HG02678 (cell line): Measurements from ENCODE around the gene SGCA.

Source experiments
- ATAC-seq: cut with Tn5 transposase; IDR thresholded peaks from one replicate; pipeline ENCODE4 v1.9.1; 2021; ENCODE audit warnings: mild to moderate bottlenecking, moderate library complexity; ENCODE audit not compliant: unreplicated experiment

Gene SGCA

DNA sequence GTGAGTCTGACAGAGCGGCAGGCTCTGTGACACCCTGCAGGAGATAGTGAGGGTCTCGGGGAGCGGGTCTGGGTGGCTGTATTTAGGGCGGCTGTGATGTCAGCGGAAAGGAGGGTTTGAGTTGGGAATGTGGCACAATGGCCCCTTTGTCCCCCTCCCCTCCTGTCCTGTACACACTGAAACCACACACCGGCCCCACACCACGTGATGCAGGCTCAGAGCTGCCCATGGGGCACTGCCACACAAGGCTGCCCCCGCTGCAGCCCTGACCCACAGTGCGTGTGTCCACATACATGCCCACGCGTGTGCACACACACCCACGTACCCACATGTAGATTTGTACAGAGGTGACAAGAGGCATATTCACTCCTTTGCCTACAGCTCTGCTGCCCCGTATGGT lies 15.3 kb downstream of the SGCA start:
- no peak for ATAC-seq

DNA sequence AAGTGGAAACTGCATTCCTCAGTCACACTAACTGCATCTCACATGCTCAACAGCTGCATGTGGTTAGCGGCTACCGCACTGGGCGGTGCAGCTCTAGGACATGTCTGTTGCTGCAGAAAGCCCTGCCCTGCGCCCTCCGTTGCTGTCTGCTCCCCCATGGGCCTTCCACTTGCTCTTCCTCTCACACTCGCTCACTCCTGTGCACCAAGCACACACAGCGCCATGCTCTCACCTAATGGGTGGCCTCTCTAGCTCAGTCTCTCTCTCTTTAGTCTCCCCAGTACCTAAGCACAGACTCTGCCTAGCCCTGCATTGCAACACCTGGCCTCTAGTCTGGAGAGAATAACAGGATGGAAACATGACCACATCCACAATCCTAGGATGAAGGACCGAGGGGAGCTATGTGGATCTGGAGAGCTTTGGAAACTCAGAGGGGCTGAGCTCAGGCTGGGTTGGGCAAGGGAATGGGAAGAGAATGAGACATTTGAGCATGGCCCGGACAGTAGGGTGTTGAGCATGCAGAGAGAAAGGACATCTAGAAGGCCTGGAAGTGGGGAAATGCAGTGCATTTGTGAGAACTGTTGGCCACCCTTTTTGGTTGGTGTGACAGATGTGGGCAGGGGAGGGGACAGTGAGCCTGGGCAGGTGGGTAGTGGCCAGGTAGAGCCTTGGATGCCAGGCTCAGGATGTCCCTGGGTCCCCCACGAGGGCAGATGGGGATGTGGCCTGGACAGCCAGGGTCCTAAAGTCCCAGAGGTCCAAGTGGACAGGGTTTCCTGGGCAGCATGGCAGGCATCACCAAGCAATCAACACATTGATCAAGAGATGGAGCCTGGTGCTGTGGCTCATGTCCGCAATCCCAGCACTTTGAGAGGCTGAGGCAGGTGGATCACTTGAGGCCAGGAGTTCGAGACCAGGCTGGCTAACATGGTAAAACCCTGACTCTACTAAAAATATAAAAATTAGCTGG lies 16.1 kb downstream of the SGCA start:
- ATAC-seq = no peak

DNA sequence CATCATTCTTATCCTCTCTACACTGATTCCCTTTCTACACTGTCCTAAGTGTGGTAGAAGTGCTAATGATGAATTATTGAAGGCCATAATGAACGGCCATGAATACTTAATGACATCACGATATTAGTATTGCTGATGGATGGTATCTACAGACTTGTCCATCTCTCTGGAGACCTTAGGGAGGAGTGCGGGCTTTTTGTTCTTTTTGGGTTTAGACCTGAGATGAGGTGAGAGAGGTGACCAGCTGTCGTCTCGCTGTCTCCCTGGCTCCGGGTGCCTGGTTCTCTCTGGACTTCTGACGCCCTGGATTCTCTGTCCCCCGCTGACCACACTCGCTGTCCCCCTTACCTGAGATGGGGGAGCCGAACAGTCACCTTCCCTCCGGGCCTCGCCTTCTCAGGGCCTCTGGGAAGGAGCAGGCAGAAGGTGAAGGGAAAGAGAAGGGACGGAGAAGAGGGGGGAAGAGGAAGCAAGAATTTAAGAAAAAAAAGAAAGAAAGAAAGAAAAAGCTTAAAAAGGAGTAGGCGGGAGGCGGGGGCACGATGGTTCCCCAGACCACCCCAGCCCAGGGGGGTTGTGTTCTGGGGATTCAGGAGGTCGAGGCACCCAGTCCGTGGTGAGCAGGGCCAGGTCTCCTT lies 17.1 kb downstream of the SGCA start:
- ATAC-seq = no peak

DNA sequence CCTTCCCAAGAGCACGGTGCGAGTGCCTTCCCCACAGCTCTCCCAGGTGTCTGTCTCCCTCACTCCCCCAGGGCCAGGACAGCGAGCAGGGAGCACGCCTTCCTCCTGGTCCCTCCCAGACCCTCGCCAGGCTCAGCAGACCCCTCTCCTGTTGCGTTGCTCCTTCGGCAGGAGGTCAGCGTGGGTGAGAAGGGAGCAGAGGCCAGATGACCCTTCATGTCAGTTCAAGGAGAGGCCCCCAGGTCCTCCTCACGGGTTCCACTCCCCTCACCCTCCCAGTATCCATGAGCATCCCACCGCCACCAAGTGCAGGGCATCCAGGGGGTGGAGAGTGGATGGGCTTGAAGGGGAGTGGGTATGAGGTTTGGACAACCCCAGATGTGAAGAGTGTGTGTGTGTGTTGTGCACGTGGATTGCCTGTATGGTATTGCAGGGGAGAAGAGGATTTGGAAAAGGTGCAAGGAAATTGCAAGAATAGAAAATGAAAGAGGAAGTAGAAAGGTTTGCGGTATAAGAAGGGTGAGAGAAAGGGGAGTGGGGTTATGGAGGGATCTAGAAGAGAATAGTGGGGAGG lies 17.7 kb downstream of the SGCA start:
- no peak for ATAC-seq

DNA sequence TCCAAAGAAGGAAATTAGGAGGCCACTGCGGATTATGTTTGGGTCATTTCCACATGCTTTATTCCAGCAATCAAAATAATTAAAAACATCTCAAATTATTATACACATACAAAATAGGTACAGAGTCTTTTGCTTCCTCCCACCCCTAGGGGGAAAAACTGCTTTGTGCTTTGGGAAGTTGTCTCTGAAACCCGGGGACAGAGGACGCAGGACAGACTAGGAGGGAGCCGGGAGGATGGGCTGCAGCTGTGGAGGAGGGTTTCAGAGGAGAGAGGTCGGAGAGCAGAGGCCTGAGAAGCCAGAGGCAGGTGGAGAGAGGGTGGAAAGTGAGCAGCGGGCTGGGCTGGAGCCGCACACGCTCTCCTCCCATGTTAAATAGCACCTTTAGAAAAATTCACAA lies 18.3 kb downstream of the SGCA start:
- no peak for ATAC-seq

DNA sequence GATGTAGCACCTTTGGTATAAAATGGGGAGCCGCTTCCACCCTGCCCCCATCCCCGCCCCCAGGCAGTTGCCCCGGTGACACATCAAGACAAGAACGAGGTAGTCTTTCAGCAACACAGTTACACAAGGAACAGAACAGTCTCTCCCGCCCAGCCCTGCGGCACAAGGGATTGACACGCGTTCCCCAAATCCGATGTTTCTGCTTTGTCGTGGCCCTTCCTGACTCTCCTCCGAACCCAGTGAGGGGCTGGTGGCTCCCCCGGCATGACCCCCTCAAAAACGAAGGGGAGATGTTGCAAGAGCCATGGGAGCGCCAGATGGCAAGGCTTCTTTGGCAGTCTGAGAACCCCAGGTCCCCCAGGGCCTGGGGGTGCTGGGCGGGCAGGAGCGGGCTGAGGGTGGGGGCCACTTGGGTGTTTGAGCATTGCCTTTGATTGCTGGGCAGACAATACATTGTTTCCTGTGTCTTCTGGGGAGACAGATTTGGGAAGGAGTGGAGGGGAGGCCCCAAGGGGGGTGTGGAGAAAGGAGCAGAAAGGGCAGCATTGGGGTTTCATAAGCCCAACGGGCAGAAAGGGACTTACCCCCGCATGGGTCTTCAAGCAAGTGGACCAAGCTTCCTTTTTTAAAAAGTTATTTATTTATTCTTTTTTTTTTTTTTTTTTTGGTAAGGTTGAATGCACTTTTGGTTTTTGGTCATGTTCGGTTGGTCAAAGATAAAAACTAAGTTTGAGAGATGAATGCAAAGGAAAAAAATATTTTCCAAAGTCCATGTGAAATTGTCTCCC lies 19.0 kb downstream of the SGCA start:
- no peak for ATAC-seq

DNA sequence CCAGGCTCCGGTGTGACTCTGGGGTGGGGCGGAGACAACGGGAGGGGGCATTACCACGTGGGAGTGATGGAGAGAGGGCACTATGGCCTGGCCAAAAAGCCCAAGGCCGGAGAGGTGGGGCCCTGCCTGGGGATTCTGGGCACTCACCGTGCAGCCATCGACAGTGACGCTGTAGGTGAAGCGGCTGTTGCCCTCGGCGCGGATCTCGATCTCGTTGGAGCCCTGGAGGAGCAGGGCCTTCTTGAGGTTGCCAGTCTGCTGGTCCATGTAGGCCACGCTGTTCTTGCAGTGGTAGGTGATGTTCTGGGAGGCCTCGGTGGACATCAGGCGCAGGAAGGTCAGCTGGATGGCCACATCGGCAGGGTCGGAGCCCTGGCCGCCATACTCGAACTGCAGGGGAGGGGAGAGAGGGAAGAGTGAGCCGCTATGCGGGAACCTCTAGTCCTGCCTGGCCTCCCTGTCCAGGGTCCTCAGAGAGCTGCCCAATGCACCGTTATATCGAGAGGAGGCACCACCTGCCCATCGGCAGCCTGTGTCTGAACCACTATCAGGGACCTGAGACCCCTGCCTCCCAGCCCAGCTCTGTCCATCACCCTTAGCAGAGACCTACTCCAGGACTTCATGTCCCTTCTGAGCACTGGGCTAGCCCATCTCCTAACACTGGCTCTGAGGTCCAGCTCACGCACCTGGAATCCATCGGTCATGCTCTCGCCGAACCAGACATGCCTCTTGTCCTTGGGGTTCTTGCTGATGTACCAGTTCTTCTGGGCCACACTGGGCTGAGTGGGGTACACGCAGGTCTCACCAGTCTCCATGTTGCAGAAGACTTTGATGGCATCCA lies 20.0 kb downstream of the SGCA start:
- ATAC-seq = no peak

DNA sequence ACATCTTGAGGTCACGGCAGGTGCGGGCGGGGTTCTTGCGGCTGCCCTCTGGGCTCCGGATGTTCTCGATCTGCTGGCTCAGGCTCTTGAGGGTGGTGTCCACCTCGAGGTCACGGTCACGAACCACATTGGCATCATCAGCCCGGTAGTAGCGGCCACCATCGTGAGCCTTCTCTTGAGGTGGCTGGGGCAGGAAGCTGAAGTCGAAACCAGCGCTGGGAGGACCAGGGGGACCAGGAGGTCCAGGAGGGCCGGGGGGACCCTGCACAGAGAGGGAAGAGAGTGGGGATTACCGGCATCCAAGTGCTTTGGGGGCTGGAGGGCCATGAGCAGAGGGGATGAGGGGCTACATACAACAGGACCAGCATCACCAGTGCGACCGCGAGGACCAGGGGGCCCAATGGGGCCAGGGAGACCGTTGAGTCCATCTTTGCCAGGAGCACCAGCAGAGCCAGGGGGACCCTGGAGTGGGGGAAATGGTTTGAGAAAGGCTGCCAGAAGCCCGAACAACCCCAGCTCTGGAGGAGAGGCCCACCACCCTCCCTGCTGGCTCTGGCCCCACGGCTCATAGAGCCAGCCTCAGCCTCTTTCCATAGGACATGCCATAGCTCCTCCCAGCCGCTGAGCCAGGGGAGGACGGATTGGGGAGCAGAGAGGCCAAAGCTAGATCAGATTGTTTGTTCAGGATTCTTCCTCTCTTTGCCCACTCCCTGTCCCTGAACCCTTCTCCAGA lies 21.0 kb downstream of the SGCA start:
- no peak for ATAC-seq

DNA sequence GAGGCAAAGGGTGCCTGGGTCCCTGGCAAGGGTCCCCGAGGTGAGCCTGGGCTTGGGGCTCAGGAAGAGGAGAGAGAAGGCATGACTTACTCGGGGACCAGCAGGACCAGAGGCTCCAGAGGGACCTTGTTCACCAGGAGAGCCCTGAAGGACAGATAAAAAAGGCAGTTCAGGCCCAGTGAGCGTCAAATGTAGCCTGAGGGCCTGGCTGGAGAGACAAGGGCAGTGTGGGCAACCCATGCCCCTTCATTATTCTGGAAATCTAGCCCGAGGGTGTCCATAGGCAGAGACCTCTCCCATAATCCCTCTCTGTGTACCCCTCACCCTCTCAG lies 21.6 kb downstream of the SGCA start:
- ATAC-seq = no peak

DNA sequence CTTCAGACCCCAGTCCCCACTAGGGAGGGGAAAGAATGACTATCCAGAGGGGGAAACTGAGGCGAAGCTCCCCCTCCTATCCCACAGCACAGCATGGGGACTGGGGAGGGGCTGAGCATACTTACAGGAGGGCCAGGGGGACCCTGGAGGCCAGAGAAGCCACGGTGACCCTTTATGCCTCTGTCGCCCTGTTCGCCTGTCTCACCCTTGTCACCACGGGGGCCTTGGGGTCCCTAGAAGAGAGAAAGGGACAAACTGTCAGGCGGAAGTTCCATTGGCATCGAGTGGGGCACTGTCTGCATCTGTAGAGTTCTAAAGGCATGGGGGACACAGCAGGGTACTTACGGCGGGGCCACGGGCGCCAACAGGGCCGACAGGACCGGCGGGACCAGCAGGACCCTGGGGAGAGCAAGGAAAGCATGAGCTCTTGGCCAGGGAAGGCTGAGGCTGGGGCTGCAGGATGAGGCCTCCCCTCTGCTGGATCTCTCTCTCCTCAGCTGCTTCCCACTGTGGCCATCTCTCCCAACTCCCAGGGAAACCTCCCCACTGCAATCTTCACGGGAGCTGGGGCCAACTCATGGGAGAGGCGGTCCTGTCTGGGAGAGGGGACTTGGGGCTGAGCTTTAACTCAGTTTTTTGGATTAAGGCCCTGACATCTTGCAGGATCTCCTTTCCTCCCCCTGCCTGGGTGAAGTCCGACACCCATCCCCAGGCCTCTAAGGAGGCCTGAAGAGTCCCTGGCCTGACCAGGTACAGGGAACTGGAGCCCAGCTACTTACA lies 22.1 kb downstream of the SGCA start:
- ATAC-seq = no peak

DNA sequence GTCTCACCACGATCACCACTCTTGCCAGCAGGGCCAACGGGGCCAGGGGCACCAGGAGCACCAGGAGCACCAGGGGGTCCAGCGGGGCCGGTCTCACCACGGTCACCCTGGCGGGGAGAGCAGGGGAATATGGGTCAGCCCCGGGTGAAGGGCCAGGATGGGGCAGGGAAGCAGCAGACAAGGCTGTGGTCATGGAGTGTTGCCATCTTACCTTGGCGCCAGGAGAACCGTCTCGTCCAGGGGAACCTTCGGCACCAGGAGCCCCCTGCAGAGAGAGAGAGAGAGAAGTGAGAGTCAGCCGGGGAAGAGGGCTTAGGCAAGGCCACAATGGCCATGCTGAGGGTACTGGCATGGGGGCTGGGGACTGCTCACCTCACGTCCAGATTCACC lies 22.7 kb downstream of the SGCA start:
- no peak for ATAC-seq

DNA sequence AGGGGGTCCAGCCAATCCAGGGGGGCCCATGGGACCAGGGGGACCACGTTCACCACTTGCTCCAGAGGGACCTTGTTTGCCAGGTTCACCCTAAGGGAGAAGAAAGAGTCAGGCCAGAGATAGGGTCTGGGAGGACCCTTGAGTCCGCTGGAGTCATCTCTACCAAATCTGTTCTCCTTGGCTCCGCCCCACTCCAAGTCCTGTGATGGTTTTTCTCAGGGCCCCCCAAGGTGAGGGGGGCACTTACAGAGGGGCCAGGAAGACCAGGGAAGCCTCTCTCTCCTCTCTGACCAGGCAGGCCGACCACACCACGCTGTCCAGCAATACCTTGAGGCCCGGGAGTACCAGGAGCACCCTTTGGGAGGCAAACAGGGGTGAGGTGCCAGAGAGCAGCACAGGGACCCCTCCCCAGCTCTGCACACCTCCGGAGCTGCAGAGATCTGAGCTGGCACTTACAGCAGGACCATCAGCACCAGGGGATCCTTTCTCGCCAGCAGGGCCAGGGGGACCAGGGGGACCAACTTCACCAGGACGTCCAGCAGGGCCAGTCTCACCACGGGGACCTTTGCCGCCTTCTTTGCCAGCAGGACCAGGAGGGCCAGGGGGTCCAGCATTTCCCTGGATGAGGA lies 23.2 kb downstream of the SGCA start:
- ATAC-seq = no peak

DNA sequence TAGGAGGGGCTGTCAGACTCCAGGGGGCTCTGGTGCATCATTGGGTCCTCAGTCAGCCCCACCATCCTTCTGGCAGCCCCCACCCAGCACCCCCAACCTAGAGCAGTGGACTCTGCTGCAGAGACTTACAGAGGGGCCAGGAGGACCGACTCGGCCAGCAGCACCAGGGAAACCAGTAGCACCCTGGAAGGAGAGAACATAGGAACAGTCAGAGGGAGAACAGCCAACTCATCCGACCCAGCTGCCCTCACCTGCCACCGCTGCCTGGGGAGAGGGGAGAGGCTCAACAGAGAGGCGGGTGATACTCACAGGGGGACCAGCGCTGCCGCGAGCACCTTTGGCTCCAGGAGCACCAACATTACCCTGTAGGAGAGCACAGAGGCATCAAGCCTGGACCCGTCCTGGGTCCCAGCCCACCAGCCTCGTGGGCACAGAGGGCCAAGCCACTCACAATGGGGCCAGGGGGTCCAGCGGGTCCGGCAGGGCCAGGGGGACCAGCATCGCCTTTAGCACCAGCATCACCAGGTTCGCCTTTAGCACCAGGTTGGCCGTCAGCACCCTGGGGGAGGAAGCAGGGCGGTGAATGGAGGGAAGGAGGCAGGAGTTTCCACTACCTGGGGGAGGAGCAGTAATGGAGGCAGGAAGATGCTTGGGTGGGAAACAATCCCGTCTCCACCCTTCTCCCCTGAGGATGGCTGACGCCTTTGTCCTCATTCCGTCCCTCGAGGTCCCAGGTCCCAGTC lies 23.9 kb downstream of the SGCA start:
- no peak for ATAC-seq

DNA sequence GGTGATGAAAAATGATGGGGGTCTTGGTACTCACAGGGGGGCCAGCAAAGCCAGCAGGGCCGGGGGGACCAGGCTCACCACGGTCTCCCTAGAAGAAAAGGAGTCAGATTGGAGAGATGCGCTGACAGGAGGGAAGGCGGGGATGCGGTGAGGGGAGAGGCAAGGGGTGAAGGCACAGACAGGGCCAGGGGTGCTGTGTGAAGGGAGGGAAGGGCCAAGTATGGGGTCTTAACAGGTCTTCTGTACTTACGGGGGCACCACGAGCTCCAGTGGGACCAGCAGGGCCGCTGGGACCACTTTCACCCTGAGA lies 24.4 kb downstream of the SGCA start:
- ATAC-seq = no peak

DNA sequence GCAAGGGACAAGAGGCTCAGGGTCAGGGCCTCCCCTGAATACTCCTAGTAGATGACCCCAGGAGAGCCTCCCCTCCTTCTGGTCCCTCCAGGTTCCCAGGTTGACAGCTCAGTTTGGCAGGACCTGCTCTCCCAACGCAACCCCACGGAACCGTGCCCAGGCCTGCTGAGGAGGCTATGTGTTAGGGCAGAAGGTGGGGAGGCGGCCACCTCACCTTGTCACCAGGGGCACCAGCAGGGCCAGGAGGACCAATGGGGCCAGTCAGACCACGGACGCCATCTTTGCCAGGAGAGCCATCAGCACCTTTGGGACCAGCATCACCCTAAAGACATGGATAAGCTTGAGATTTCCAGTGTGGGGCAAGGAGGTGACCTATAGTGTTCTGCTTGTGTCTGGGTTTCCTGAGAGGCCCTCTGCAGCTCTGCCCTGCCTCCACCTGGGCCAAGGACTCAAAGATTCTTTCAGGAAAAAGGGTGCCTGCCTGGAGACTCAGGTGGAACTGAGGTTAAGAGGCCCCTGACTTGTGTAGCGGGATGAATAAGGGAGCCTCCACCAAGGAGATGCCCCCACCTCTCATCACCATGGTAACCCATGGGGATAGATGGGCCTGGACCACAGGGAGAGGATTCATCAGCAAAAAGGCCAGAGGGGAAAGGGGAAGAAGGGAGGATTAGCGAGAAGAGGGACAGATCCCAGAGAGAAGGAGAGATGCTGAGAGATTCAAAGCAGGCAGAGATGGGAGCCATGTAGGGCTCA lies 25.0 kb downstream of the SGCA start:
- no peak for ATAC-seq

DNA sequence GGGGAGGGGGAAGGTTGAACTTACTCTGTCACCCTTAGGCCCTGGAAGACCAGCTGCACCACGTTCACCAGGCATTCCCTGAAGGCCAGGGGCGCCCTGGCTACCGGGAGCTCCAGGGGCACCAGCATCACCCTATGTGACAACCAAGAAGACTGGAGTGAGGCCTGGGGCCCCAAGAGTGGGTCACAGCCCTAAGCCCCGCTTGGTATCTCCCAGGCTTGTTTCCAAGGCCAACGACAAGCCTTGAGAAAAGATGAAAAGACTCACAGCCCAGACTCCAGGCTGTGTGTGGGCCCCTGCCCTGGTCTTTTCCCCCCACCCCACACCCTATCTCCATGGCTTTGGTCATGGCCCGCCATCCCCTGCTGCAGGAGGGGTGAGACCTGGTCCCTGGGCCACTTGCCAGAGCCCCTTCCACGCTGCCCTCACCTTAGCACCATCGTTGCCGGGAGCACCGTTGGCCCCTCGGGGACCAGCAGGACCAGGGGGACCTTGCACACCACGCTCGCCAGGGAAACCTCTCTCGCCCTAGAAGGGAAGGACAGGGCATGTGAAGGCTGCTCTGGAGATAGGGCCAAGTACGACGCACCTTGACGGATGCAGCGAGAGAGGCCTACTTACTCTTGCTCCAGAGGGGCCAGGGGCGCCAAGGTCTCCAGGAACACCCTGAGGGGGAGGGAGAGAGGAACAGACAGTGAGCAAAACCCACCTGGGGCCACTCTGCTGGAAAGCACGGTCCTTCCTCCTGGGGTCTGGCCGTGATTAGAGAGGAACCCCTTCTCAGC lies 25.7 kb downstream of the SGCA start:
- no peak for ATAC-seq
